ENCODE data around the gene EPS8L2. TPM values are rescaled to one million over a fixed set of nuclear protein-coding genes. Genes with fewer than 3 reads are reported as not detected.

Gene EPS8L2
- total RNA-seq, 4 donors from 2014 or later: 185 to 259 (median 195) TPM

DNA sequence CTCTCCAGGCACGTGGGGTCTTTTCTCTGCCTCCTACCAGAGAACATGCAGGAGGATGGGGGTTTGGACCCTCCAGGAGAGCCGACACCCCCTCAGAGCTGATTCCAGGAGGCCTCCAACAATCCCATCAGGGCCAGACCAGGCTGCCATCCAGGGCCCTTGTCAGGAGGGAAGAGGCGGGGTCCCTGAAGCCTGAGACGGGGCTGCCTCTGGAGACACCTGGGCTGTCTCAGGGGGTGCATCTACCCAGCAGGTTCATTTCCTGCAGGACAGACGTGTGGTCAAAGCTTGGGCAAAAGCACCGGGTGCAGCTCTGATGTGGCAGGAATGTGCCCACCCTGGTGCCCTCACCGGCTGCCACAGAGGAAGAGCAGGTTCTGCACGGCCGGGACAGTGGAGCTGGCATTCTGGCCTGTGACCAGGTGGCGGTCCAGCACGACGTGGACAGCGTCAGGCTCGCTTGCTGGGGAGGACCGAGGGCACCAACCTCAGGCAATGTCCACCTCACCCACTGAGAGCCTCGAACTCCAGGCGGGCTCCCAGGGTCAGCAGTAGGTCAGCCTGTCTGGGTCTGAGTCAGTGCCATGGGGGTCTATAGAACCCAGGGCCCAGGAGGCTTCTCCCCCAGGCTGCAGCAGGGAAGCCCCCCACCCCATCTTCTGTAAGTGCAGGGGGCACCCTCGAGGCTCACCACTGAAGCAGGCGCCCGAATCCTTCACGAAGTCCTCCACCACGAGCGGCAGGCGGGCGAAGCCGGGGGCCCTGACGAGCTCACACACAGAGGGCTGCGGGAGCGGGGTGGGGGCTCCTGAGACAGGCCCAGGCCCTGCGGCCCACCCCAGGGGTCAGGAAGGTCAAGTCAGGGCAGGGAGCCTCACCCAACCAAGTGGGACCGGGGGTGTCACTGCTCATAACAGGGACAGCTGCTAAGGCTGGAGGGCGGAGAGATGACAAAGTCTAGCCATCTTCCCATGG, 64.9 kb downstream of the EPS8L2 start:
- peaks cover 17 to 19% of the 10 kb centered on the region in 2 donors for H3K36me3 ChIP-seq
- H3K9me3 ChIP-seq: no peaks in the 10 kb centered on the region
- H3K4me1 ChIP-seq: peaks cover 0 to under 1% of the 10 kb centered on the region in 2 donors
- H3K27me3 ChIP-seq: no peaks in the 10 kb centered on the region
- intact Hi-C loops (cut with DNase I): no loop called here
- no peak overlapping the region for H3K4me3 ChIP-seq (replicated peaks in 1 of 3)
- WGBS, 2 donors: 93 to 100% methylated on average over 1 to 24 of the region's 32 CpGs
- H3K27ac ChIP-seq: no peak overlapping the region
- DNase-seq: no peak
- no peak for TF ChIP-seq POLR2A (IDR thresholded peaks at IDR 0.05)
- TF ChIP-seq, protein P1, sequence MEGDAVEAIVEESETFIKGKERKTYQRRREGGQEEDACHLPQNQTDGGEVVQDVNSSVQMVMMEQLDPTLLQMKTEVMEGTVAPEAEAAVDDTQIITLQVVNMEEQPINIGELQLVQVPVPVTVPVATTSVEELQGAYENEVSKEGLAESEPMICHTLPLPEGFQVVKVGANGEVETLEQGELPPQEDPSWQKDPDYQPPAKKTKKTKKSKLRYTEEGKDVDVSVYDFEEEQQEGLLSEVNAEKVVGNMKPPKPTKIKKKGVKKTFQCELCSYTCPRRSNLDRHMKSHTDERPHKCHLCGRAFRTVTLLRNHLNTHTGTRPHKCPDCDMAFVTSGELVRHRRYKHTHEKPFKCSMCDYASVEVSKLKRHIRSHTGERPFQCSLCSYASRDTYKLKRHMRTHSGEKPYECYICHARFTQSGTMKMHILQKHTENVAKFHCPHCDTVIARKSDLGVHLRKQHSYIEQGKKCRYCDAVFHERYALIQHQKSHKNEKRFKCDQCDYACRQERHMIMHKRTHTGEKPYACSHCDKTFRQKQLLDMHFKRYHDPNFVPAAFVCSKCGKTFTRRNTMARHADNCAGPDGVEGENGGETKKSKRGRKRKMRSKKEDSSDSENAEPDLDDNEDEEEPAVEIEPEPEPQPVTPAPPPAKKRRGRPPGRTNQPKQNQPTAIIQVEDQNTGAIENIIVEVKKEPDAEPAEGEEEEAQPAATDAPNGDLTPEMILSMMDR (IDR thresholded peaks at IDR 0.05): no peak

DNA sequence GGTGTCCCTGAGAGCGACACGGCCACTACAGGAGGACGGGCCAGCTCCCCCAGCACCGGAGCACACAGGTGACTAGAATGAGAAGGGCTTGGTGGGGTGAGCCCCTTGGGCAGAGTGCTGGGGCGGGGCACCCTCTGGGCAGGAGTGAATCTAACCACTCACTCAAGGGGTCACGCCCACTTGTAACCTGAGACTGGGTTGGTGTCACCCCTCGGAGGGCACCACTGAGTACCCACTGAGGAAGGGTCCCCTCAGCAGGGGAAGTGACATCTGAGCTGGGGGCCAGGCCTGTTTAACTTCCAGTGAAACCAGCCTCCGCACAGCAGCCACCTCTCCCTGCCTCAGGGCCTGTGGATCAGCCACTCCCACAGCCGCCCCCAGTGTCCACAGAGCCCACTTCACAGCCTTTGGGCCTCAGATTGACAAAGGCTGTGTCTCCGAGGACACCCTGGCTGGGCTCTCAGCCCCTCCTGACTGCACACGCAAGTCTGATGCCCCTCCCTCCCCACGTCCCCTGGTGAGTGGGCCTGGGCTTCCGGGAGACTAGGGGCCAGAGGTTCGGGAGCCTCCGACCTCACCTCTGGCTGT, 65.7 kb downstream of the EPS8L2 start:
- H3K9me3 ChIP-seq: no peaks in the 10 kb centered on the region
- intact Hi-C loops (cut with DNase I): no loop called here
- H3K4me3 ChIP-seq (replicated peaks in 1 of 3): no peak overlapping the region
- WGBS, 2 donors: 81 to 85% methylated on average over 7 to 11 of the region's 15 CpGs
- no peak for TF ChIP-seq POLR2A (IDR thresholded peaks at IDR 0.05)
- TF ChIP-seq, protein P1 (IDR thresholded peaks at IDR 0.05): no peak
- no peak for DNase-seq
- peaks cover 15 to 17% of the 10 kb centered on the region in 2 donors for H3K36me3 ChIP-seq
- peaks cover 6 to 7% of the 10 kb centered on the region in 2 donors for H3K4me1 ChIP-seq
- no peak overlapping the region for H3K27ac ChIP-seq
- H3K27me3 ChIP-seq: no peaks in the 10 kb centered on the region

DNA sequence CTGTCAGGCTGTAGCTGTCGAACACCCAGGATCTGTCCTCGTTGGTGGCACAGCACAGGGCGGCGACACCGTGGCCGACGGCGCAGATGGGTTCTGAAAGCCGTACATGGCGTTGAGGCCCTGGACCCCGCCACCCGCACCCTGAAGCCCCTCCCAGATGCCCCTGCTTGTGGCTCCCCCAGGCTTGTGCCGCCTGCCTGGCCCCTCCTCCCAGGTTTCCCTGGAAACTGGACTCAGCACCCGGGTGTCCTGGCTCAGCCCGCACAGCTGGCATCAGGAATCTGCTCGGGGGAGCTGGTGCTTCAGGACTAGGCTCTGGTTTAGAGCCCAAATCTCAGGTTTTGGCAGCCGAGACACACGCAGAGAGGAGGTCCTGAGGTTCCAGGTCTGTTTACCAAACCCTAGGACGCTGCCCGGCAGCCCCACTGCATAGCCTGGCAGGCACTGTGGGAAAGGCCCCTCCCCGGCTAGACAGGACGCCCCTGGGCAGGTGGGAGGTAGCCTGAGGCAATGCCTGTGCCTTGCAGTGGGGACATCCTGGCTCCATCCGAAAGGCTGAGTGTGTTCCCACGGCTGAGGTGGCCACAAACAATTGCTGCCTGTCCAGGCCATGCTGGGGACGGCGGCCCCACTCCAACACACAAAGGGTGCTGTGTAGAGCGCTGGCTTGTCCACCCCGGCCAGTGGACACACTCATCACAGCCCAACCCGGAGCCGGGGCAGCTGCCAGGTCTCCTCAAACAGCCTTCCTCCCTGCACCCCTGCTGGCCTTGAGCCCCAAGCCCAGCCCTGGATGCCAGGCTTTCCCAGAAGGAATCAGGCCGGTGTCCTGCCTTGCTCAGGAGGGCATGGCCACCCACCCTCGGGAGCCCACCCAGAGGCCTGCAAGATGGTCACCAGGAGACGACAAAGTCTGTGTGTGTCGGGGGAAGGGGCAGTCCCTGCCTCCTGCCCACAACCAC, 66.7 kb downstream of the EPS8L2 start:
- intact Hi-C loops (cut with DNase I): no loop called here
- Histone ChIP-seq H3K4me3 (replicated peaks in 1 of 3) (no peak overlapping the region), H3K4me1 (peaks cover 6 to 7% of the 10 kb centered on the region in 2 donors), H3K27me3 (no peaks in the 10 kb centered on the region), H3K9me3 (no peaks in the 10 kb centered on the region), H3K36me3 (peaks cover 15 to 17% of the 10 kb centered on the region in 2 donors), H3K27ac (no peak overlapping the region)
- WGBS, 2 donors: 80 to 87% methylated on average over 2 to 7 of the region's 34 CpGs
- TF ChIP-seq, protein P1 (IDR thresholded peaks at IDR 0.05): no peak
- TF ChIP-seq POLR2A (IDR thresholded peaks at IDR 0.05): no peak
- no peak for DNase-seq

DNA sequence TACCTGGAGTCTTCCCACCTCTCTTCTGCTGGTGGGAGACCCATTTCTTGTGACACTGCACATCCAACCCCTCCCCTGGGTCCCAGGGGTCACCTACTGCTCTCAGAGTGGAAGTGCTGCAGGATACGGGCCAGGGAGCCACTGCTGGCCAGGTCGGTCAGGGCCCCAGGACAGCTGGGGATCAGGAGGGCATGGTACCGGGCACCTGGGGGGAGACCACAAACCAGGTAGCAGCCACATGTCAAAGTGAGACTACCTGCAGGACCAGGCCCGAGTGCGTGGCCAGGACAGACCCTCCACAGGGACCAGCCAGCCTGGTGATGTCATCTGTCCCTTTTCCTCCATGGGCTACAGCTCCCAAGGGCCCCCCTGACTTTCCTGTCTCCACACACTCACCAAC, 67.4 kb downstream of the EPS8L2 start:
- TF ChIP-seq, protein P1 (IDR thresholded peaks at IDR 0.05): no peak
- no peak for TF ChIP-seq POLR2A (IDR thresholded peaks at IDR 0.05)
- Histone ChIP-seq H3K4me3 (replicated peaks in 1 of 3) (no peak overlapping the region), H3K9me3 (no peaks in the 10 kb centered on the region), H3K27ac (no peak overlapping the region), H3K36me3 (peaks cover 15 to 17% of the 10 kb centered on the region in 2 donors), H3K4me1 (peaks cover 6 to 11% of the 10 kb centered on the region in 2 donors), H3K27me3 (no peaks in the 10 kb centered on the region)
- WGBS, 2 donors: no CpG with 5 or more reads among the region's 5 CpGs
- intact Hi-C loops (cut with DNase I): no loop called here
- DNase-seq: no peak
